ENCODE data around the gene LMLN. TPM values are rescaled to one million over a fixed set of nuclear protein-coding genes. Genes with fewer than 3 reads are reported as not detected.

The LMLN gene
- total RNA-seq, 1 experiment from 2014 or later, result 17.4 TPM

GRCh38 chr3:198088421-198088955 is 128.5 kb downstream of the LMLN start:
- TF ChIP-seq, protein P1, sequence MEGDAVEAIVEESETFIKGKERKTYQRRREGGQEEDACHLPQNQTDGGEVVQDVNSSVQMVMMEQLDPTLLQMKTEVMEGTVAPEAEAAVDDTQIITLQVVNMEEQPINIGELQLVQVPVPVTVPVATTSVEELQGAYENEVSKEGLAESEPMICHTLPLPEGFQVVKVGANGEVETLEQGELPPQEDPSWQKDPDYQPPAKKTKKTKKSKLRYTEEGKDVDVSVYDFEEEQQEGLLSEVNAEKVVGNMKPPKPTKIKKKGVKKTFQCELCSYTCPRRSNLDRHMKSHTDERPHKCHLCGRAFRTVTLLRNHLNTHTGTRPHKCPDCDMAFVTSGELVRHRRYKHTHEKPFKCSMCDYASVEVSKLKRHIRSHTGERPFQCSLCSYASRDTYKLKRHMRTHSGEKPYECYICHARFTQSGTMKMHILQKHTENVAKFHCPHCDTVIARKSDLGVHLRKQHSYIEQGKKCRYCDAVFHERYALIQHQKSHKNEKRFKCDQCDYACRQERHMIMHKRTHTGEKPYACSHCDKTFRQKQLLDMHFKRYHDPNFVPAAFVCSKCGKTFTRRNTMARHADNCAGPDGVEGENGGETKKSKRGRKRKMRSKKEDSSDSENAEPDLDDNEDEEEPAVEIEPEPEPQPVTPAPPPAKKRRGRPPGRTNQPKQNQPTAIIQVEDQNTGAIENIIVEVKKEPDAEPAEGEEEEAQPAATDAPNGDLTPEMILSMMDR (conservative IDR thresholded peaks at IDR 0.05; ENCODE audit: low read depth, low read length), result no peak
- TF ChIP-seq EZH2 (IDR thresholded peaks at IDR 0.05; ENCODE audit: borderline replicate concordance, low read depth, low read length, poor library complexity, severe bottlenecking), result no peak
- ChIA-PET POLR2A (ENCODE audit: low non-redundant PET) (no interaction called here), CTCF (no interaction called here)
- BruUV-seq (replicated peaks), result no TSS peak
- no peak overlapping the region for H3K4me3 ChIP-seq (ENCODE audit: low read depth, low read length, poor library complexity, severe bottlenecking)
- H3K27me3 ChIP-seq (replicated peaks; ENCODE audit: insufficient read depth, low read depth, low read length, poor library complexity), result no peaks in the 10 kb centered on the region
- DNase-seq (ENCODE audit: low spot score), result no peak
- peaks cover 3% of the 10 kb centered on the region for H3K4me1 ChIP-seq (ENCODE audit: insufficient read depth, low read length, poor library complexity, severe bottlenecking)
- H3K9me3 ChIP-seq (ENCODE audit: low read depth, low read length, poor library complexity, severe bottlenecking), result no peaks in the 10 kb centered on the region
- intact Hi-C loops (cut with micrococcal nuclease; ENCODE audit: unreplicated experiment), result loop anchor here (5.0 to 10.0 kb wide), 2 partner anchors 124 to 181 kb away; partner anchors contain the start of gene LMLN
- no peak overlapping the region for H3K27ac ChIP-seq (ENCODE audit: low read depth, low read length, poor library complexity, severe bottlenecking)
- H3K36me3 ChIP-seq (ENCODE audit: insufficient read depth, low read length, poor library complexity, severe bottlenecking), result no peaks in the 10 kb centered on the region

- TF ChIP-seq, protein P1 (conservative IDR thresholded peaks at IDR 0.05; ENCODE audit: low read depth, low read length), result no peak
- no peak for TF ChIP-seq EZH2 (IDR thresholded peaks at IDR 0.05; ENCODE audit: borderline replicate concordance, low read depth, low read length, poor library complexity, severe bottlenecking)
- Histone ChIP-seq H3K36me3 (ENCODE audit: insufficient read depth, low read length, poor library complexity, severe bottlenecking) (no peaks in the 10 kb centered on the region), H3K4me3 (ENCODE audit: low read depth, low read length, poor library complexity, severe bottlenecking) (no peak overlapping the region), H3K4me1 (ENCODE audit: insufficient read depth, low read length, poor library complexity, severe bottlenecking) (peaks cover 3% of the 10 kb centered on the region), H3K27me3 (replicated peaks; ENCODE audit: insufficient read depth, low read depth, low read length, poor library complexity) (no peaks in the 10 kb centered on the region), H3K27ac (ENCODE audit: low read depth, low read length, poor library complexity, severe bottlenecking) (no peak overlapping the region), H3K9me3 (ENCODE audit: low read depth, low read length, poor library complexity, severe bottlenecking) (no peaks in the 10 kb centered on the region)
- no peak for DNase-seq (ENCODE audit: low spot score)
- intact Hi-C loops (cut with micrococcal nuclease; ENCODE audit: unreplicated experiment), result no loop called here
- CTCF ChIA-PET, result interaction anchor here (0.8 kb wide), 1 partner anchor 10 kb away, joined by 4 read pairs; no protein-coding TSS in a partner anchor
- POLR2A ChIA-PET (ENCODE audit: low non-redundant PET), result no interaction called here
- BruUV-seq (replicated peaks), result no TSS peak
Observed at GRCh38 chr3:198090795-198091332, 130.8 kb downstream of the LMLN start.

DNA sequence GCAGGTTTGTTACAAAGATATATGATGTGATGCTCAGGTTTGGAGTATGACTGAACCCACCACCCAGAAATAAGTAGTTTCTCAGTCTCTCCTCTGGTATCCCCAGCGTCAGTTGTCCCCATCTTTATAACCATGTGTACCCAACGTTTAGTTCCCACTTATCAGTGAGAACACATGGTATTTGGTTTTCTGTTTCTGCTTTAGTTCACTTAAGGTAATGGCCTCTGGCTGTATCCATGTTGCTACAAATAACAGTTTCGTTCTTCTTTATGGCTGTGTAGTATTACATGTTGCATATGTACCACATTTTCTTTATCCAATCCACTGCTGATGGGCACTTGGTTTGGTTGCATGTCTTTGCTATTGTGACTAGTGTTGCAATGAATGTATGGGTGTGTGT is 132.3 kb downstream of the LMLN start:
- H3K9me3 ChIP-seq (ENCODE audit: low read depth, low read length, poor library complexity, severe bottlenecking), result no peaks in the 10 kb centered on the region
- H3K4me1 ChIP-seq (ENCODE audit: insufficient read depth, low read length, poor library complexity, severe bottlenecking), result peaks cover 3% of the 10 kb centered on the region
- no TSS peak for BruUV-seq (replicated peaks)
- no peaks in the 10 kb centered on the region for H3K36me3 ChIP-seq (ENCODE audit: insufficient read depth, low read length, poor library complexity, severe bottlenecking)
- ChIA-PET CTCF (no interaction called here), POLR2A (ENCODE audit: low non-redundant PET) (no interaction called here)
- H3K27ac ChIP-seq (ENCODE audit: low read depth, low read length, poor library complexity, severe bottlenecking), result no peak overlapping the region
- TF ChIP-seq EZH2 (IDR thresholded peaks at IDR 0.05; ENCODE audit: borderline replicate concordance, low read depth, low read length, poor library complexity, severe bottlenecking), result no peak
- TF ChIP-seq, protein P1 (conservative IDR thresholded peaks at IDR 0.05; ENCODE audit: low read depth, low read length), result no peak
- no peak overlapping the region for H3K4me3 ChIP-seq (ENCODE audit: low read depth, low read length, poor library complexity, severe bottlenecking)
- DNase-seq (ENCODE audit: low spot score), result no peak
- no peaks in the 10 kb centered on the region for H3K27me3 ChIP-seq (replicated peaks; ENCODE audit: insufficient read depth, low read depth, low read length, poor library complexity)
- intact Hi-C loops (cut with micrococcal nuclease; ENCODE audit: unreplicated experiment), result no loop called here

All from A673 (cell line).